SK-N-SH (cell line): ENCODE data around the gene FAM90A1. TPM values are rescaled to one million over a fixed set of nuclear protein-coding genes. Genes with fewer than 3 reads are reported as not detected.
"Not testable (repeated sequence)": the region's sequence is repeated elsewhere in the genome, so short reads cannot be mapped to it uniquely, and the experiment has no call there.

Experiments
- CTCF ChIA-PET: fragments of 300-600, 350-600 bp; formaldehyde crosslinking; extraction: SDS; loops from one replicate; lab custom pipeline; 2021; lab: Yijun Ruan, JAX
- POLR2A ChIA-PET: fragments of 350-600 bp; sonication (Branson Sonifier 250); formaldehyde crosslinking; extraction: SDS; loops from one replicate; lab custom pipeline; 2020; ENCODE audit warnings: antibody characterized with exemption, inconsistent platforms; lab: Yijun Ruan, JAX
- DNase-seq: peaks from one replicate; pipeline ENCODE4 v3.0.0; 2012
- H2AFZ ChIP-seq: fragments of 200-600 bp; sonication (generic); 2 replicates; pipeline ENCODE4 v1.8.1; 2016; ENCODE audit warnings: antibody characterized with exemption, mild to moderate bottlenecking, low read depth
- H3F3A ChIP-seq: fragments of 200-600 bp; sonication (generic); replicated peaks from 2 replicates; pipeline ENCODE3; 2016; ENCODE audit warnings: antibody characterized with exemption, mild to moderate bottlenecking; ENCODE audit not compliant: insufficient read depth
- H3K27ac ChIP-seq, 2 experiments: fragments of 200-500 bp in 1 of 2; fragments of 200-600 bp in 1 of 2; sonication (Bioruptor generic) in 1 of 2; sonication (generic), shearing (Covaris generic) in 1 of 2; 2 replicates each; pipeline versions ENCODE4 v1.5.1 to v1.6.1; 2014 to 2016; ENCODE audit warnings: low read depth in 2 of 2, inconsistent platforms in 1 of 2, low read length in 1 of 2, mild to moderate bottlenecking in 1 of 2, mixed read lengths in 1 of 2
- H3K27me3 ChIP-seq: fragments of 200-600 bp; sonication (generic), shearing (Covaris generic); 2 replicates; pipeline ENCODE4 v1.6.1; 2016; ENCODE audit warnings: mixed run types; ENCODE audit not compliant: insufficient read depth
- H3K36me3 ChIP-seq, 2 experiments: fragments of 200-500 bp in 1 of 2; fragments of 200-600 bp in 1 of 2; sonication (Bioruptor generic) in 1 of 2; sonication (generic) in 1 of 2; replicated peaks in 1 of 2; 2 replicates each; pipeline versions ENCODE3 to v1.5.1; 2014 to 2016; ENCODE audit warnings: low read length in 1 of 2, mild to moderate bottlenecking in 1 of 2; ENCODE audit not compliant: insufficient read depth in 2 of 2, control insufficient read depth in 1 of 2
- H3K4me1 ChIP-seq, 2 experiments: fragments of 200-500 bp in 1 of 2; fragments of 200-600 bp in 1 of 2; sonication (Bioruptor generic) in 1 of 2; sonication (generic), shearing (Covaris generic) in 1 of 2; 2 replicates each; pipeline versions ENCODE4 v1.5.1 to v1.6.1; 2014 to 2016; ENCODE audit warnings: low read depth in 1 of 2, low read length in 1 of 2, mixed run types in 1 of 2; ENCODE audit not compliant: insufficient read depth in 2 of 2, control insufficient read depth in 1 of 2
- H3K4me2 ChIP-seq: fragments of 200-600 bp; sonication (generic), shearing (Covaris generic); 2 replicates; pipeline ENCODE4 v1.6.1; 2017; ENCODE audit warnings: mixed run types
- H3K4me3 ChIP-seq, 2 experiments: fragments of 200-500 bp in 1 of 2; fragments of 200-600 bp in 1 of 2; sonication (Bioruptor generic) in 1 of 2; sonication (generic), shearing (Covaris generic) in 1 of 2; 2 replicates each; pipeline versions ENCODE4 v1.5.1 to v1.8.1; 2014 to 2016; ENCODE audit warnings: low read depth in 2 of 2, inconsistent platforms in 1 of 2, low read length in 1 of 2, mild to moderate bottlenecking in 1 of 2, mixed read lengths in 1 of 2, moderate library complexity in 1 of 2
- H3K79me2 ChIP-seq: fragments of 200-600 bp; sonication (generic); 2 replicates; pipeline ENCODE4 v1.8.1; 2017; ENCODE audit warnings: mild to moderate bottlenecking; ENCODE audit not compliant: insufficient read depth
- H3K9ac ChIP-seq: fragments of 200-600 bp; sonication (generic); 2 replicates; pipeline ENCODE4 v1.6.1; 2017; ENCODE audit warnings: mixed run types
- H3K9me2 ChIP-seq: fragments of 200-600 bp; sonication (generic); 2 replicates; pipeline ENCODE4 v1.6.1; 2017; ENCODE audit warnings: mixed run types
- H3K9me3 ChIP-seq: fragments of 200-600 bp; sonication (generic); 2 replicates; pipeline ENCODE4 v1.6.1; 2017; ENCODE audit warnings: mixed run types, mild to moderate bottlenecking, moderate library complexity
- H4K20me1 ChIP-seq: fragments of 200-600 bp; sonication (generic); 2 replicates; pipeline ENCODE4 v1.6.1; 2017; ENCODE audit warnings: mild to moderate bottlenecking, mixed run types; ENCODE audit not compliant: insufficient read depth
- WGBS: methylation state at CpG from one replicate; pipeline ENCODE4 v1.1.6; 2017; ENCODE audit warnings: low lambda C conversion rate; 5-methylcytosine and 5-hydroxymethylcytosine counted together
- polyA plus RNA-seq, 3 experiments: library from polyadenylated mRNA; depleted of rRNA; stranded (reverse); fragments of >200 nt; gene quantifications; 2 replicates each; pipeline ENCODE4 v1.2.3, GENCODE V29; 2012

FAM90A1 gene, protein sequence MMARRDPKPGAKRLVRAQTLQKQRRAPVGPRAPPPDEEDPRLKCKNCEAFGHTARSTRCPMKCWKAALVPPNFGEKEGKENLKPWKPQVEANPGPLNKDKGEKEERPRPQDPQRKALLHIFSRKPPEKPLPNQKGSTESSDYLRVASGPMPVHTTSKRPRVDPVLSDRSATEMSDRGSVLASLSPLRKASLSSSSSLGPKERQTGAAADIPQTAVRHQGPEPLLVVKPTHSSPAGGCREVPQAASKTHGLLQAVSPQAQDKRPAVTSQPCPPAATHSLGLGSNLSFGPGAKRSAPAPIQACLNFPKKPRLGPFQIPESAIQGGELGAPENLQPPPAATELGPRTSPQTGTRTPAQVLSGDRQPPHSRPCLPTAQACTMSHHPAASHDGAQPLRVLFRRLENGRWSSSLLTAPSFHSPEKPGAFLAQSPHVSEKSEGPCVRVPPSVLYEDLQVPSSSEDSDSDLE
- polyA plus RNA-seq (2012; rRNA removed): not detected in 2 replicates
- polyA plus RNA-seq (2012; cell fraction: cytosol; rRNA removed): not detected in 2 replicates
- 0.02 and 0.04 TPM in 2 replicates for polyA plus RNA-seq (2012; cell fraction: nucleus; rRNA removed)

DNA sequence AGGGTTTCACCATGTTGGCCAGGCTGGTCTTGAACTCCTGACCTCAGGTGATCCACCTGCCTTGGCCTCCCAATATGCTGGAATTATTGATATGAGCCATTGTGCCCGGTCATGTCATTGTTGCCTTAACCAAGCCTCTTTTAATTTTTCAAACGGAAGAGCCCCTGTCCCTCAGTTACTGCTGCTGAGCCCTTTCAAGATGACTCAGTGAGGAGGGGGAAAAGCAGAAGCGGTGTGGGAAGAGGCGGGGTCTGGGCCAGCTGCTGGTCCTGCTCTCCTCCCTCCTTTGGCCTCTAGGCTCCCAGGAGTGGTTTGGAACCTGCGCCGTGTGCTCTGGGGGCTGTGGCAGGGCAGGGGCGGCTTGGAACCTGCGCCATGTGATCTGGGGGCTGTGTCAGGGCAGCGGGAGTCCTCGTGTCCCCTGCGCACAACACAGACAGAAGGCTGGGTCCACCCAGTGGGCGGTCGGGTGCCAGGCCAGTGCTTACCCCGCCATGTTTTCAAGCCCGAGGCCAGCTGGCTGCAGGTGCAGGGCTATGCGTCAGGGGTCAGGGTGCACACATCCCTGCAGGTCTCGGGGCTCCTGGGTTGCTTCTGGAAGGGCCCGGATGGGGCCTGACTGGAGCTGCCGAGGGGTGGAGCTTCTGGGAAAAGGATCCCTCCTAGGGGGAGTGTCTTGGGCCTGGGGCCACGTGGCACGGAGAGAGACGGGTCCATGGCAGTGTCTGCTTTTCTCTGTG, at the start of gene FAM90A1:
Gene FAM90A1 (minus strand): TSS at position 627 of the 740 bp plus-strand sequence. CDS start 2,786 bp downstream, outside the sequence.
- H2AFZ ChIP-seq, DNase-seq, H3K9me2 ChIP-seq, H3F3A ChIP-seq, H3K4me3 ChIP-seq, H3K9me3 ChIP-seq, H3K4me1 ChIP-seq, H3K9ac ChIP-seq, H3K36me3 ChIP-seq, H3K79me2 ChIP-seq, H4K20me1 ChIP-seq, H3K27me3 ChIP-seq, H3K27ac ChIP-seq, H3K4me2 ChIP-seq, POLR2A ChIA-PET: not testable (repeated sequence)
- CTCF ChIA-PET: interaction anchor here (0.6 kb wide), 1 partner anchor 119 kb away, joined by 3 read pairs; no protein-coding TSS in a partner anchor
- WGBS: 81% methylated on average over 7 of the region's 22 CpGs

DNA sequence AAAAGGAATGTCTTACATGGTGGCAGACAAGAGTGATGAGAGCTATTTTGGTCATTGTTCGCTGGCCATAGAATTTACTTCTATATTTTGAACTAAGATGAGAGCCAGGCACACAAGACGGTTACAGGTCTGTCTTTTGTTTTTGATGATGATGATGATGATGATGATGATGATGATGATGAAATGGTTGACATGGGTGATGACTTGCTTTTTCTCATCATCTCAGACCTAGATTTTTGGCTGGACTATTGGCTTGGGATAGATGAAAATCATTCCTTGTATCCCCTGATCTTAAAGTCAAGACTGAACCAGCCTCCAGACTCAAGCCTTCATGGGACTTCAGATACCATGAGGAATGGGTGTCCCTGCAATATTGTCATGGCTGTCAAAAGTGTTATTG, 49.0 kb upstream of the FAM90A1 start:
- H3K4me1 ChIP-seq, CTCF ChIA-PET, H3K27me3 ChIP-seq, H3K9ac ChIP-seq, H4K20me1 ChIP-seq, H3K4me2 ChIP-seq, H3K9me3 ChIP-seq, H3F3A ChIP-seq, H3K4me3 ChIP-seq, H3K36me3 ChIP-seq, H3K79me2 ChIP-seq, POLR2A ChIA-PET, H3K9me2 ChIP-seq, DNase-seq, H3K27ac ChIP-seq, H2AFZ ChIP-seq: not testable (repeated sequence)
- WGBS: 0% methylated on average over 1 of the region's 2 CpGs

DNA sequence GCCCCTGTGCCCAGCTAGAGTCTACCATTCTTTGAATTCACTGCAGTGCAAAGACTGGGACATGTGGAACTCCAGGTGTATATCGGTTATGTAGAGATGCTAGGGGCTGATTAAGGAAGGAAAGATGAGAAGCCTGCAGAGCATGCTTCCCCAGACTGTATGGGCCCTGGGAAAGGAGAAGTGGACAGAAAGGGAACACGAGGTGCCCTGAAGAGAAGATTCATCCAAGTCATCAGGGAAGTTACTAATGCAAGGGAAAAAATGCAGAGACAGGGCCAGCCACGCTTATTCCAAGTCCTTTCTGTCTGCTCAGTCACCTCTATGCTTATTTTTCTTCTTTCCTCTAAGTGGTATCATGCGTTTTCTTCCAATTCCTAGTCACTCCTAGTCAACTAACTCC, 39.3 kb upstream of the FAM90A1 start:
- WGBS: 7% methylated on average over 4 of the region's 4 CpGs
- H3K9ac ChIP-seq, H3K27me3 ChIP-seq, POLR2A ChIA-PET, CTCF ChIA-PET, H3K4me1 ChIP-seq, H3K79me2 ChIP-seq, H3K27ac ChIP-seq, H3K9me2 ChIP-seq, H3K4me3 ChIP-seq, H2AFZ ChIP-seq, H4K20me1 ChIP-seq, H3K9me3 ChIP-seq, H3F3A ChIP-seq, H3K4me2 ChIP-seq, DNase-seq, H3K36me3 ChIP-seq: not testable (repeated sequence)

DNA sequence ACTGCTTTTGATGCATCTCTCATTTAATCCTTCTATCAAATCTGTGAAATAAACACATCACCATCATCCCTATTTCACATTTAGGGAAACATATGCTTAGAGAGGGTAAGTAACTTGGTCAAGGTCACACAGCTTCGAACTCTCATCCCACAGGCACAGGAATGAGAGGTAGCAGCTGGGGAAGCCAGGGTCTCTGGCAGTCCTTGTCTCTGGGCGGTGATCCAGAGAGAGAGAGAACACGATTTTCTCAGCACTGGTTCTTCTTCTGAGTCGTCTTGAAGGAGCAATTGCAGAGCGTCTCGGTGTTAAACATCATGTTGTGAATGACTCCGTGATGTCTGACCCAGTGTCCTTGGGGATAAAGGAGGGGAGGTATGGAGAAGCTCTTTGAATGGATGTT, 36.8 kb upstream of the FAM90A1 start:
- WGBS: 27% methylated on average over 7 of the region's 7 CpGs
- H3K4me1 ChIP-seq, H2AFZ ChIP-seq, H3F3A ChIP-seq, DNase-seq, H3K9ac ChIP-seq, H3K36me3 ChIP-seq, H3K4me3 ChIP-seq, H3K79me2 ChIP-seq, H3K9me3 ChIP-seq, H3K27ac ChIP-seq, H3K4me2 ChIP-seq, H4K20me1 ChIP-seq, H3K27me3 ChIP-seq, POLR2A ChIA-PET, H3K9me2 ChIP-seq, CTCF ChIA-PET: not testable (repeated sequence)

DNA sequence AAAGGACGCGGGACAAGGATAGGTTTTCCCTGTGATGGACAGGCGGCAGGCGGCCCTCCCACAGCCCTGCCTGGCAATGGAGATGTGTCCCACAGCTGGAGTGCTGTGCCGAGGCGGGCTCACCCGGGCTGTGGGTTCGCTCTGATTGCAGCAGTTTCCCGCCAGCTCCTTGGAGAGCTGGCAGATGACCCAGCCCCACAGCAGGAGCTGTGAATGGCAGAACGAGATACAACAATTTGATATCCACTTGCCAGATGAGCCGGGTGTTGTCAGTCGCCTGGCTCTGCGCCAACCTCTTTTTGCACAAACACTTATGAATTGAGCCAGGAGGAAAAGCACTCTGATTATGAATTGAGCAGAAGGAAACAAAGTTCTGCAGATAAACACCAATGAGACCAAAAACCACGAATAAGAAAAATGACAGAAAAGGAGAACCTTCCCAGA, 33.7 kb upstream of the FAM90A1 start:
- POLR2A ChIA-PET, H3K4me1 ChIP-seq, H3K27ac ChIP-seq, H3F3A ChIP-seq, H3K9me3 ChIP-seq, CTCF ChIA-PET, H4K20me1 ChIP-seq, H3K9ac ChIP-seq, H3K9me2 ChIP-seq, H3K4me2 ChIP-seq, H2AFZ ChIP-seq, H3K4me3 ChIP-seq, H3K36me3 ChIP-seq, H3K79me2 ChIP-seq, H3K27me3 ChIP-seq: not testable (repeated sequence)
- 1% methylated on average over 10 of the region's 14 CpGs for WGBS
- peak; percentile 25 for DNase-seq

DNA sequence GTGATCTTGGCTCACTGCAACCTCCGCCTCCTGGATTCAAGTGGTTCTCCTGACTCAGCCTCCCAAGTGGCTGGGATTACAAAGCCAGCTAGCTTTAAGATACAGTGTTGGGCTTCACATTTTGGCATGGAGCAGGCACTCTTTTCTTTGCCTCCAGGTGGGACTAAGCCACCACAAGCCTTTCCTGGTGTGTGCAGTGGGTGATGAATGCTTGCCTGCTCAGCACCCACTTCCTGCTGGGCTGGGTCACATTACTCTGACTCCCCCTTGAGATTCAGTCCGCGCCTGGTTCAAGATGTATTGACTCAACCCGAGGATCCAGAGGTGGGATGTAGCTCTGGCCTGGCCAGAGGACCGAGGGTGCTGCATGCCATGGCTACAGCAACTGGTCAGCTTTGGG, 28.9 kb upstream of the FAM90A1 start:
- 42% methylated on average over 5 of the region's 5 CpGs for WGBS
- H3K27ac ChIP-seq, H2AFZ ChIP-seq, H3K4me3 ChIP-seq, H4K20me1 ChIP-seq, H3K9me2 ChIP-seq, H3K79me2 ChIP-seq, H3K27me3 ChIP-seq, DNase-seq, POLR2A ChIA-PET, H3K9me3 ChIP-seq, H3F3A ChIP-seq, H3K4me1 ChIP-seq, H3K9ac ChIP-seq, H3K36me3 ChIP-seq, H3K4me2 ChIP-seq, CTCF ChIA-PET: not testable (repeated sequence)
